ENCODE data around the gene CLINT1. TPM values are rescaled to one million over a fixed set of nuclear protein-coding genes. Genes with fewer than 3 reads are reported as not detected.

CLINT1 gene
- total and polyA plus RNA-seq, 9 of the 15 experiments (the other 6 are each of a cell fraction or from before 2014, with no cell fraction given) = 23.6 to 125 (median 71.4) TPM

DNA sequence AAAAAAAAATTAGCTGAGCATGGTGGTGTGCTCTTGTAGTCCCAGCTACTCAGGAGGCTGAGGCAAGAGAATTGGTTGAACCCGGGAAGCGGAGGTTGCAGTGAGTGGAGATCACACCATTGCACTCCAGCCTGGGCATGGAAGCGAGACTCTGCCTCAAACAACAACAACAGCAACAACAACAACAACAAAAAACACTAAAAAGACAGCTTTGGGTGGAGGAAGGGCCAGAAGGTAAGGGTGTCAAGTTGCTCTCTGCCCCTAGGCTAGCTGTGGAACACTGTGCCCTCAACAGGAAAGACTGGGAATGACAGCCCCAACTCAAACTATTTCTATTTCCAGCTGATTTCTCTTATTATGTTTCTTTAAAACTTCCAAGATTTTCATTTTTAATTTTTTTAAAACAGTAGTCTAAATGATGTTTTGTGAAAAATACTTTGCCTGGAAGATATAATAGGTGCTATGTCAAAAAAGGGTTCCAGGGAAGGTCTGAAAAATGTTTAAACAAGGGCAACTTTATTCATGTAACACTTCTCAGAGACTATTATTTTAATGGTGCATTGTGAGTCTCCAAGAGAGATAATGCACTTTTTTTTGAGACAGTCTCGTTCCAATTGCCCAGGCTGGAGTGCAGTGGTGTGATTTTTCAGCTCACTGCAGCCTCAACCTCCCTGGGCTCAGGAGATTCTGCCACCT lies 29.9 kb downstream of the CLINT1 start (continued):
- TF ChIP-seq MGA (IDR thresholded peaks at IDR 0.05) (no peak), ELF1 (tag; IDR thresholded peaks at IDR 0.05) (no peak), SMARCA5 (IDR thresholded peaks at IDR 0.05) (0 out of 2 replicates have a peak, but pooled peaks have one; percentile 27), SFPQ (IDR thresholded peaks at IDR 0.05; ENCODE audit: low read depth, low read length) (no peak), HLTF (IDR thresholded peaks at IDR 0.05) (0 out of 2 replicates have a peak, but pooled peaks have one; percentile 60), RFX1 (IDR thresholded peaks at IDR 0.05) (no peak)

All from K562 (cell line).